Measurements from ENCODE around the gene MRPL17.

The MRPL17 gene

DNA sequence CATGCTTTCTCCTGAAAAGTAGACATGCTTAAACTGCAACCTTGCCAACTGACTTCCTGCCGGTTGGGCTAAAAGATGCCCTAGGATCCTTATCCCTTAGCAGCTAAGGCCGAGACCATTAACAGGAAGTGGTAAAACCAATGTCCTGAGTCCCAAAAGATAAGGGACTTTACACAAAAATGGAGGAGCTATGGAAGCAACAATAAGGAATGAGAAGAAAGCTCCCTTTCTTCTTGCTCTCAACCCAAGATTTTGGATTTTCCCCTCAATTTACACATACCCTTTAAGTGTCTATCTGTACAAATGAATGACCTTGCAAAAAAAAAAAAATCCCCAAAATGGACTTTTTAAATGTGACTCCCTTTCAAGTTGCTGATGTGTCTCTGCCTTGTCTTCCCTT lies 11.1 kb downstream of the MRPL17 start:
- no peaks in the 10 kb centered on the region for H3K9me3 ChIP-seq (ENCODE audit: control extremely low read depth in 1 of 5, control insufficient read depth in 4 of 5, insufficient read depth in 2 of 5, low read depth in 1 of 5, low read length in 4 of 5)
- POLR2A ChIA-PET = interaction anchor here (0.6 kb wide), 2 partner anchors 141 to 465 kb away, joined by 3 to 5 read pairs; no protein-coding TSS in a partner anchor
- no peak overlapping the region for H3K27ac ChIP-seq (ENCODE audit: insufficient read depth in 1 of 2, low read depth in 1 of 2, low read length in 2 of 2, poor library complexity in 1 of 2, severe bottlenecking in 2 of 2)
- CTCF ChIA-PET = interaction anchor here (0.7 to 4.4 kb wide), 7 partner anchors 9 to 293 kb away, joined by 3 to 16 read pairs (median 3); partner anchors contain the start of genes ILK and MRPL17
- peak in 1 of 3 donors; percentile 26 for DNase-seq
- H3K36me3 ChIP-seq (ENCODE audit: control insufficient read depth in 4 of 4, insufficient read depth in 4 of 4, low read length in 3 of 4) = no peaks in the 10 kb centered on the region
- H3K27me3 ChIP-seq (replicated peaks in 2 of 5; ENCODE audit: control insufficient read depth in 4 of 5, insufficient read depth in 5 of 5, low read length in 4 of 5) = no peaks in the 10 kb centered on the region
- no peak overlapping the region for H3K4me3 ChIP-seq (ENCODE audit: control insufficient read depth in 1 of 7, extremely low read depth in 1 of 7, insufficient read depth in 4 of 7, low read depth in 2 of 7, low read length in 6 of 7)
- H3K4me1 ChIP-seq (ENCODE audit: control extremely low read depth in 1 of 4, control insufficient read depth in 4 of 4, insufficient read depth in 4 of 4, low read length in 3 of 4) = peaks cover 0 to 32% (median 5%) of the 10 kb centered on the region in 4 experiments
- 42% methylated on average over 2 of the region's 2 CpGs for WGBS (ENCODE audit: insufficient coverage)

DNA sequence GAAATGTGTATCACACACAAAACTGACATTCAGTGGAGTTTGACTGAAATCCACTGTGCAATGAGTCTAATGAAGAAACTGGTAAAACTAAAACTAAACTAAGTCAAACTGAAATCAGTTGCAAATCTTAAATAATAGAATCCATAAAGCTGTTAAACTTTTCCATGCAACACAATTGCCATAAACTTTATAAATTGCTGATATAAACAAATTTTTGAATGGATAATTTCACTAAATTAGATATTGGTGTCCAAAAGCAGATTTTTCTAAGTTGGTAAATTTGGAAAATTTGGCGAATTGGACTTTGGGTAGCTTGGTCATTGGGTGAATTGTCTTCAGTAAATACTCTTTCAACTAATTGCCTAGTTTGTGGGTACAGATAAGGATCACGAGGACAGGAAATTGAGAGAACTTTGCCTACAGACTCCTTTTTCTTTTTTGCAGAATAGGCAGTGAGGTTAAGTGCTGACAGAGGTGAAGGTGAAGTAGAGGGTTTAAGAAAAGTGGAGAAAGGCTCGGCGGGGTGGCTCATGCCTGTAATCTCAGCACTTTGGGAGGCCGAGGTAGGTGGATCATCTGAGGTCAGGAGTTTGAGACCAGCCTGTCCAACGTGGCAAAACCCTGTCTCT lies 12.8 kb downstream of the MRPL17 start:
- no peaks in the 10 kb centered on the region for H3K36me3 ChIP-seq (ENCODE audit: control insufficient read depth in 4 of 4, insufficient read depth in 4 of 4, low read length in 3 of 4)
- H3K27ac ChIP-seq (ENCODE audit: insufficient read depth in 1 of 2, low read depth in 1 of 2, low read length in 2 of 2, poor library complexity in 1 of 2, severe bottlenecking in 2 of 2) = no peak overlapping the region
- CTCF ChIA-PET = interaction anchor here (1.4 to 3.5 kb wide), 2 partner anchors 51 to 140 kb away, joined by 4 to 16 read pairs; partner anchors contain the start of gene TPP1
- H3K4me1 ChIP-seq (ENCODE audit: control extremely low read depth in 1 of 4, control insufficient read depth in 4 of 4, insufficient read depth in 4 of 4, low read length in 3 of 4) = peaks cover 0 to 32% (median 5%) of the 10 kb centered on the region in 4 experiments
- POLR2A ChIA-PET = no interaction called here
- no peak overlapping the region for H3K4me3 ChIP-seq (ENCODE audit: control insufficient read depth in 1 of 7, extremely low read depth in 1 of 7, insufficient read depth in 4 of 7, low read depth in 2 of 7, low read length in 6 of 7)
- H3K27me3 ChIP-seq (replicated peaks in 2 of 5; ENCODE audit: control insufficient read depth in 4 of 5, insufficient read depth in 5 of 5, low read length in 4 of 5) = no peaks in the 10 kb centered on the region
- DNase-seq = no peak
- 33% methylated on average over 1 of the region's 6 CpGs for WGBS (ENCODE audit: insufficient coverage)
- H3K9me3 ChIP-seq (ENCODE audit: control extremely low read depth in 1 of 5, control insufficient read depth in 4 of 5, insufficient read depth in 2 of 5, low read depth in 1 of 5, low read length in 4 of 5) = no peaks in the 10 kb centered on the region

DNA sequence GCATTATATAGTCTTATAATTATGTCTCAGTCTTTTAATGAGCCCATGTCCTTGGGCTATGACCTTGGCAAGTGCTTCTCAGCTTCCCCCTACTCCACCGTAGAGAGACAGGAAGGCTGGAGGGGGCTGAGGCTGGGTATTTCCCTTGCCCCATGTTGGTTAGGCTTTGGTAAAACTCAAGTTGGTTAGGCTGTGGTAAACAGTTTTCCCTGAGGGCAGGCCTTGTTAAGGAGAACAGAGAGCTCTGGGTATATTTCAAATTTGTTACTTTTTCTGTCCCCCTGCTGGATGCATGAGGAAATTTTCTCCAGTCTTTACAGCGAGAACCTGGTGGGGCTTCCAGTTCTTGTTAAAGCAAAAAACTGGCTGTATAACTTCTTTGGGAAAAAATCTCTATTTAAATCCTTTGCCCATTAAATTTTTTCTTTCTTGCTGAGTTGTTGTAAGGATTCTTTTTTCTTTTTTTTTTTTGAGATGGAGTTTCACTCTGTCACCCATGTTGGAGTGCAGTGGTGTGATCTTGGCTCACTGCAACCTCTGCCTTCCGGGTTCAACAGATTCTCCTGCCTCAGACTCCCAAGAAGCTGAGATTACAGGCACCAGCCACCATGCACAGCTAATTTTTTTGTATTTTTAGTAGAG lies 15.3 kb downstream of the MRPL17 start:
- POLR2A ChIA-PET = interaction anchor here (0.7 kb wide), 1 partner anchor 135 kb away, joined by 3 read pairs; no protein-coding TSS in a partner anchor
- CTCF ChIA-PET = interaction anchor here (0.6 to 2.5 kb wide), 22 partner anchors 8 to 289 kb away, joined by 3 to 9 read pairs (median 4); partner anchors contain the start of genes MRPL17 and TPP1
- no peaks in the 10 kb centered on the region for H3K9me3 ChIP-seq (ENCODE audit: control extremely low read depth in 1 of 5, control insufficient read depth in 4 of 5, insufficient read depth in 2 of 5, low read depth in 1 of 5, low read length in 4 of 5)
- DNase-seq = peak; percentile 36 to 65 (median 65)
- no peaks in the 10 kb centered on the region for H3K36me3 ChIP-seq (ENCODE audit: control insufficient read depth in 4 of 4, insufficient read depth in 4 of 4, low read length in 3 of 4)
- WGBS (ENCODE audit: insufficient coverage) = 70% methylated on average over 2 of the region's 3 CpGs
- peaks cover 0 to 17% (median 3%) of the 10 kb centered on the region in 4 experiments for H3K4me1 ChIP-seq (ENCODE audit: control extremely low read depth in 1 of 4, control insufficient read depth in 4 of 4, insufficient read depth in 4 of 4, low read length in 3 of 4)
- H3K4me3 ChIP-seq (ENCODE audit: control insufficient read depth in 1 of 7, extremely low read depth in 1 of 7, insufficient read depth in 4 of 7, low read depth in 2 of 7, low read length in 6 of 7) = no peak overlapping the region
- H3K27ac ChIP-seq (ENCODE audit: insufficient read depth in 1 of 2, low read depth in 1 of 2, low read length in 2 of 2, poor library complexity in 1 of 2, severe bottlenecking in 2 of 2) = no peak overlapping the region
- no peaks in the 10 kb centered on the region for H3K27me3 ChIP-seq (replicated peaks in 2 of 5; ENCODE audit: control insufficient read depth in 4 of 5, insufficient read depth in 5 of 5, low read length in 4 of 5)

DNA sequence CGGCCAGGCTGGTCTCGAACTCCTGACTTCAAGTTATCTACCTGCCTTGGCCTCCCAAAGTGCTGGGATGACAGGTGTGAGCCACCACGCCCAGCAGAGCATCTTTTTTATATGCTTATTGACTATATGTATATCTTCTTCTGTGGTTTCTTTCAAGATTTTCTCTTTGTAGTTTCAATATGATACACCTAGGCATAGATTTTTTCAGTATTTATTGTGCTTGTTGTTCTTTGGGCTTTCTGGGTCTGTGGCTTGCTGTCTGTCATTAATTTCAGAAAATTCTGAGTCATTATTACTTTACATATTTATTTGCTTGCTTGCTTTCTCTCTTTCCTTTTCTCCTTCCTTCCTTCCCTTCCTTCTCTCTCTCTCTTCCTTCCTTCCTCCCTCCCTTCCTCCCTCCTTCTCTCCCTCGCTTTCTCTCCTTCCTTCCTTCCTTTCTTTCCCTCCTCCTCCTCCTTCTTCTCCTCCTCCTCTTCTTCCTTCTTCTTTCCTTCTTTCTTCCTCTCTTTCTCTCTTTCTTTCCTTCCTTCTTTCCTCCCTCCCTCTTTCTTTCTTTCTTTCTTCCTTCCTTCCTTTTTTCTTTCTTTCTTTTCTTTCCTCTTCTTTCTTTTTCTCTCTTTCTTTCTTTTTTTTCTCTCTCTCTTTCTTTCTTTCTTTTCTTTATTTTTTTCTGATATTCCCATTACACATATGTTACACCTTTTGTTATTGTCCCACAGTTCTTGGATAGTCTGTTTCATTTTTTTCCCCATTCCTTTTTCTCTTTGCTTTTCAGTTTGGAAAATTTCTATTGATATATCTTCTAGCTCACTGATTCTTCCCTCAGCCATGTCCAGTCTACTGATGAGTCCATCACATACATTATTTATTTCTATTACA lies 16.6 kb downstream of the MRPL17 start:
- WGBS (ENCODE audit: insufficient coverage) = 94% methylated on average over 3 of the region's 4 CpGs
- H3K4me3 ChIP-seq (ENCODE audit: control insufficient read depth in 1 of 7, extremely low read depth in 1 of 7, insufficient read depth in 4 of 7, low read depth in 2 of 7, low read length in 6 of 7) = no peak overlapping the region
- POLR2A ChIA-PET = no interaction called here

GRCh38 chr11:6664551-6664950 lies 18.6 kb downstream of the MRPL17 start:
- DNase-seq = no peak
- Histone ChIP-seq H3K27me3 (replicated peaks in 2 of 5; ENCODE audit: control insufficient read depth in 4 of 5, insufficient read depth in 5 of 5, low read length in 4 of 5) (no peaks in the 10 kb centered on the region), H3K36me3 (ENCODE audit: control insufficient read depth in 4 of 4, insufficient read depth in 4 of 4, low read length in 3 of 4) (no peaks in the 10 kb centered on the region), H3K9me3 (ENCODE audit: control extremely low read depth in 1 of 5, control insufficient read depth in 4 of 5, insufficient read depth in 2 of 5, low read depth in 1 of 5, low read length in 4 of 5) (no peaks in the 10 kb centered on the region), H3K4me3 (ENCODE audit: control insufficient read depth in 1 of 7, extremely low read depth in 1 of 7, insufficient read depth in 4 of 7, low read depth in 2 of 7, low read length in 6 of 7) (no peak overlapping the region), H3K27ac (ENCODE audit: insufficient read depth in 1 of 2, low read depth in 1 of 2, low read length in 2 of 2, poor library complexity in 1 of 2, severe bottlenecking in 2 of 2) (no peak overlapping the region), H3K4me1 (ENCODE audit: control extremely low read depth in 1 of 4, control insufficient read depth in 4 of 4, insufficient read depth in 4 of 4, low read length in 3 of 4) (no peaks in the 10 kb centered on the region)
- no CpG with 5 or more reads among the region's 1 CpG for WGBS (ENCODE audit: insufficient coverage)
- ChIA-PET POLR2A (no interaction called here), CTCF (interaction anchor here (1.3 to 2.7 kb wide), 2 partner anchors 19 to 133 kb away, joined by 4 to 11 read pairs; partner anchors contain the start of gene MRPL17)

More for the DNA sequence above, 16.6 kb downstream of the MRPL17 start:
- Histone ChIP-seq H3K4me1 (ENCODE audit: control extremely low read depth in 1 of 4, control insufficient read depth in 4 of 4, insufficient read depth in 4 of 4, low read length in 3 of 4) (peaks cover 0 to 5% (median 1%) of the 10 kb centered on the region in 4 experiments), H3K27me3 (replicated peaks in 2 of 5; ENCODE audit: control insufficient read depth in 4 of 5, insufficient read depth in 5 of 5, low read length in 4 of 5) (no peaks in the 10 kb centered on the region), H3K36me3 (ENCODE audit: control insufficient read depth in 4 of 4, insufficient read depth in 4 of 4, low read length in 3 of 4) (no peaks in the 10 kb centered on the region), H3K27ac (ENCODE audit: insufficient read depth in 1 of 2, low read depth in 1 of 2, low read length in 2 of 2, poor library complexity in 1 of 2, severe bottlenecking in 2 of 2) (no peak overlapping the region), H3K9me3 (ENCODE audit: control extremely low read depth in 1 of 5, control insufficient read depth in 4 of 5, insufficient read depth in 2 of 5, low read depth in 1 of 5, low read length in 4 of 5) (no peaks in the 10 kb centered on the region)
- no peak for DNase-seq
- CTCF ChIA-PET = interaction anchor here (0.9 to 2.7 kb wide), 9 partner anchors 28 to 142 kb away, joined by 3 to 11 read pairs (median 4); partner anchors contain the start of gene TPP1

DNA sequence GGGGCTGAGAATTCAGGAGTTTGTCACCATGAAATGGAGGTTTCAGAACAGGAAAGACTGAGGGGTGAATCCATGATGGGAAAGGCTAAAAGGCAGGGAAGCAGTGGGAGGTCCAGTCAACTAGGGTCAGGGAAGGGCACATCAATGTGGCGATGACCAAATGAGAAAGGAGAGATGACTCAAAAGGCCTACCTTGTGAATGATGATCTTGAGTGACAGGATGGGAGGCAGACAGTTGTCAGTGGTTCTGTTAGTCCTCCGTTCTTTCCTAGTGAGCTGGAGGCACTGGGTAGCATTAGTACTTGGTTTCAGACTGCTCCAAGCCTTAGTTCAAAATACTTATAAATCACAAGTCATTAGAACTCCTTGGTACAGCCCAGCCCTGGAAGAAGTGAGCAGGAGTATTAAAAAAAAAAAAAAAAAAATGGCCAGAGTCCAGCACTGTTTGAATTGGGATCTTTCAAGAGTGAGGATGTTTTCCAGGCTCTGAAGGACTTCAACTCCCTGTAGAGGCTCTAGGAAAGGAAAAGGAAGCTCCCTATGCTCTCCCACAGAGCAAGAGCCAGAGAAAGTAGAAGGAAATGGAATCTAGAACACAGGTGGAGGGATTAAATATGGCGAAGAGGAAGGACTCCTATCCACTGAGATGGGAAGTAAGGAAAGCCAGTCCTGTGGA lies 19.2 kb downstream of the MRPL17 start:
- Histone ChIP-seq H3K27me3 (replicated peaks in 2 of 5; ENCODE audit: control insufficient read depth in 4 of 5, insufficient read depth in 5 of 5, low read length in 4 of 5) (no peaks in the 10 kb centered on the region), H3K4me1 (ENCODE audit: control extremely low read depth in 1 of 4, control insufficient read depth in 4 of 4, insufficient read depth in 4 of 4, low read length in 3 of 4) (no peaks in the 10 kb centered on the region), H3K9me3 (ENCODE audit: control extremely low read depth in 1 of 5, control insufficient read depth in 4 of 5, insufficient read depth in 2 of 5, low read depth in 1 of 5, low read length in 4 of 5) (no peaks in the 10 kb centered on the region), H3K36me3 (ENCODE audit: control insufficient read depth in 4 of 4, insufficient read depth in 4 of 4, low read length in 3 of 4) (no peaks in the 10 kb centered on the region), H3K27ac (ENCODE audit: insufficient read depth in 1 of 2, low read depth in 1 of 2, low read length in 2 of 2, poor library complexity in 1 of 2, severe bottlenecking in 2 of 2) (no peak overlapping the region), H3K4me3 (ENCODE audit: control insufficient read depth in 1 of 7, extremely low read depth in 1 of 7, insufficient read depth in 4 of 7, low read depth in 2 of 7, low read length in 6 of 7) (no peak overlapping the region)
- CTCF ChIA-PET = no interaction called here
- 100% methylated on average over 2 of the region's 3 CpGs for WGBS (ENCODE audit: insufficient coverage)
- POLR2A ChIA-PET = no interaction called here
- DNase-seq = no peak
